Right lobe of liver (tissue), 6 donors: ENCODE measurements around the gene GATB. TPM values are rescaled to one million over a fixed set of nuclear protein-coding genes. Genes with fewer than 3 reads are reported as not detected.

Source experiments
- ATAC-seq, 4 donors: fragments of 200-7000 bp; cut with Tn5 transposase; one replicate each; pipeline ENCODE4 v1.9.1; 2020; ENCODE audit warnings: mild to moderate bottlenecking in 4 of 4, moderate library complexity in 4 of 4
- DNase-seq, 3 donors: peaks; one replicate each; pipeline ENCODE4 v3.0.0-alpha.2; 2020
- H3K27ac ChIP-seq, 3 donors: fragments of 200-600 bp; one replicate each; pipeline ENCODE4 v1.8.0; 2022
- H3K27me3 ChIP-seq, 2 donors: fragments of 200-600 bp; one replicate each; pipeline ENCODE4 v1.8.0; 2022
- H3K36me3 ChIP-seq, 4 donors: fragments of 200-600 bp; sonication (generic) in 1 of 4; one replicate each; pipeline versions ENCODE4 v1.5.1 to v1.8.0; 2017 to 2022; ENCODE audit warnings: control low read depth in 1 of 4
- H3K4me1 ChIP-seq, 4 donors: fragments of 200-600 bp; sonication (generic) in 1 of 4; one replicate each; pipeline versions ENCODE4 v1.5.1 to v1.8.0; 2017 to 2022; ENCODE audit warnings: control low read depth in 1 of 4
- H3K4me3 ChIP-seq, 3 donors: fragments of 200-600 bp; one replicate each; pipeline ENCODE4 v1.8.0; 2022
- H3K9me3 ChIP-seq, 4 donors: fragments of 200-600 bp; sonication (generic) in 1 of 4; one replicate each; pipeline versions ENCODE4 v1.5.1 to v1.8.0; 2017 to 2022; ENCODE audit warnings: control low read depth in 1 of 4
- CTCF ChIP-seq, 4 donors: fragments of 200-600 bp in 3 of 4; fragments of 450-650 bp in 1 of 4; IDR thresholded peaks; one replicate each; pipeline versions ENCODE4 v1.5.1 to v1.8.0; 2016 to 2022; ENCODE audit warnings: antibody characterized with exemption in 4 of 4, mild to moderate bottlenecking in 2 of 4
- POLR2A ChIP-seq: fragments of 450-650 bp; IDR thresholded peaks from one replicate; pipeline ENCODE4 v1.6.1; 2017; ENCODE audit warnings: antibody characterized with exemption, mild to moderate bottlenecking
- WGBS: methylation state at CpG from one replicate; pipeline ENCODE4 v1.1.6; 2018; ENCODE audit warnings: low coverage, low lambda C conversion rate; ENCODE audit not compliant: insufficient coverage; ENCODE audit errors: missing lambda C conversion rate; 5-methylcytosine and 5-hydroxymethylcytosine counted together
- intact Hi-C, 2 donors: fragments of 100-400 bp; cut with DNase I; formaldehyde crosslinking; loops; one replicate each; pipeline versions ENCODE4 v1.11.2 to v1.14.1; 2022
- total RNA-seq, 6 experiments: library from RNA; depleted of rRNA in 2 of 6; stranded (reverse); fragments of >200 nt in 2 of 6; fragmentation: NEBNext Ultra II Directional in 3 of 6; extraction: Animal tissue kit (Norgen Biotek cat#: 25700) in 3 of 6; gene quantifications; one replicate each; pipeline versions ENCODE4 v1.1.0 to v1.2.4, GENCODE V29; 2016 to 2023
- donor health status: DM: no; HTN: yes; CAD: no.
- donor health status: DM: no; HTN: no; CAD: no.
- donor health status: DM: no; HTN: no; CAD: no.
- donor health status: DM: no; HTN: yes; CAD: no.
- donor health status: DM: no; HTN: yes; CAD: no.

Gene GATB
- total RNA-seq, 6 experiments from 2014 or later: 16.5 to 38.7 (median 17.5) TPM

DNA sequence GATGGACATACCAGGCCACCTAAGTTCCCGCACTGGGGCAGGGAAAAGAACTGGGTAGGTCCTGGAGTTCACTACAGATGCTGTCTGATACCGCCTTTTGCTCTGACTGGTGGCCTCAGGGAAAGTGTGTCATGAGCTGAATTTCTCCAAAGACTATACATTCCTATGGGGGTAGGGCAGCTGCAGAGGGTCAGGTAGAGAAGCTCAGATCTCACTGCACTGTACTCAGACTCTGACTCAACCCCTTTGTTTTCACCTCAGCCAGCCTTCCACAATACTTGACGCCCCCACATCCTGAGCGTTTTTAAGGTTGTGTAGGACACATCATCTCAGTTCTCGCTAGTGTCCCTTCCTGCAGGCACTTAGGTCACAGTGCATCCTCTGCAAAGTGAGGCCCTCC, 7.8 kb downstream of the GATB start:
- DNase-seq (no peak), ATAC-seq (no peak)
- WGBS: 93% methylated on average over 3 of the region's 5 CpGs
- Histone ChIP-seq H3K9me3 (no peaks in the 10 kb centered on the region), H3K27ac (no peak overlapping the region), H3K27me3 (no peaks in the 10 kb centered on the region), H3K4me3 (no peak overlapping the region), H3K36me3 (peaks cover 0 to 17% (median 0%) of the 10 kb centered on the region in 4 donors), H3K4me1 (no peaks in the 10 kb centered on the region)
- intact Hi-C loops: no loop called here
- no peak for TF ChIP-seq POLR2A
- TF ChIP-seq CTCF (IDR thresholded peaks at IDR 0.05): no peak

GRCh38 chr4:151750156-151750555, 10.7 kb downstream of the GATB start:
- Histone ChIP-seq H3K4me3 (no peak overlapping the region), H3K27ac (no peak overlapping the region), H3K9me3 (no peaks in the 10 kb centered on the region), H3K27me3 (no peaks in the 10 kb centered on the region), H3K4me1 (no peaks in the 10 kb centered on the region), H3K36me3 (peaks cover 0 to 2% (median 0%) of the 10 kb centered on the region in 4 donors)
- TF ChIP-seq CTCF (IDR thresholded peaks at IDR 0.05): no peak
- TF ChIP-seq POLR2A: no peak
- 33% methylated on average over 5 of the region's 6 CpGs for WGBS
- ATAC-seq (peak; percentile 54 to 77 (median 67)), DNase-seq (peak in 1 of 3 donors; percentile 72)
- intact Hi-C loops: no loop called here

DNA sequence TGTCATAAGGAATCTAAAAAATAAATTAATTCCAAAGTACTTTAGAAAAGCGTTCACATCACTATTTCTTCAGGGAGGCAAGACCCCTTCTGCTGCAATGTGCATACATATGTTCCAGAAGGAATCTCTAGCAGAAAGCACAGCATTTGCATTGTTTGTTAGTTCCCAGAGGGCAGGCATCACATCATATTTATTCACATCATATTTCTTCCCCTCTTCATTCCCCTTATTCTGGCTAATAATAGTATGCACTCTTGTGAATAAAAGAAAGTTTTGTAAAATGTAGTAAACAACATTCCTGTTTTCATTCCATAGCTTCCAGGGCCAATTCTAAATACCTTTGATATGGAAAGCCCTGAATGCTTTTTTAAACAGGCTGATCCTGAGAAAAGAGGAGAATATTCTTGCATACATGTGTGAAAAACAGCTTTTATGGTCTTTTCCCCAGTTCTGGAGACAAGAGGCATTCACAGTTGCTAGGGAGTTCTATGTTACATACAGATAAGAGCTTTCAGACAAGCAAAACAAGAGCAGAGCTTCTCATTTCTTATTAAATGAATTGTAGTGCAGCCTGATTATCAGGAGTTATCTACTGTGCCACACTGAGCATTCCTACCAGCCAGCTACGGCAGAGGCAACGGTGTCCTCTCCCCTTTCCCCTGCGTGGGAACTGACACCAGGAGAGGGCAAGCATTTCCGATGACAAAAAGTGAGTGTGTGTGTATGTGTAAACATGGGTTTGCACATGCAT, 15.2 kb downstream of the GATB start:
- Histone ChIP-seq H3K9me3 (no peaks in the 10 kb centered on the region), H3K36me3 (no peaks in the 10 kb centered on the region), H3K27me3 (no peaks in the 10 kb centered on the region), H3K4me1 (no peaks in the 10 kb centered on the region), H3K4me3 (no peak overlapping the region), H3K27ac (no peak overlapping the region)
- intact Hi-C loops: no loop called here
- no peak for ATAC-seq
- no peak for DNase-seq
- no peak for TF ChIP-seq CTCF (IDR thresholded peaks at IDR 0.05)
- TF ChIP-seq POLR2A: no peak
- WGBS: 90% methylated on average over 3 of the region's 5 CpGs

DNA sequence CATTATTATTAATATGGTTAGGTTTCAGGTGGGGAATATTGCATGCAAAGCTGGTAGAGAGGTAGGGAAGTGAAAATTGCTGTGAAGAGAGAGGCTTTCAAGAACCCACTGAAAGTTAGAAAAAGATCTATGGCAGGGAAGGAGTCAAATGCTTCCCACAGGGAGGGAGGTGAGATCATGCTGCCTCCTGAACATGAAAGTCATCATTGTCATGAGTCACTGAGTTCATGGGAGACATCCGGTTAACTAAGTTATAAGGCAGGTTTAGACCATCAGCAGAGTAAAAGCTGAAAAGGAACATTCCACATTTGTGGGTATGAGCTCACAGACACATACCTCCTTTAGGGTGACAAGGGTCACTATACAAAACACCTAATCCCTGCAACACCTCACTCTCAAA, 16.2 kb downstream of the GATB start:
- Histone ChIP-seq H3K9me3 (no peaks in the 10 kb centered on the region), H3K4me3 (no peak overlapping the region), H3K27me3 (no peaks in the 10 kb centered on the region), H3K36me3 (no peaks in the 10 kb centered on the region), H3K27ac (no peak overlapping the region), H3K4me1 (no peaks in the 10 kb centered on the region)
- intact Hi-C loops: no loop called here
- WGBS: 80% methylated on average over 1 of the region's 1 CpG
- ATAC-seq (peak in 1 of 4 donors; percentile 49), DNase-seq (no peak)
- TF ChIP-seq POLR2A (no peak), CTCF (IDR thresholded peaks at IDR 0.05) (no peak)
